GM13977 (cell line): ENCODE data around the gene OR2T33.

Experiments used
- DNase-seq: peaks from one replicate; pipeline ENCODE4 v3.0.0; 2012; ENCODE audit warnings: low spot score
- in situ Hi-C: fragments of 300-500 bp; cut with MboI; formaldehyde crosslinking; loops from one replicate; pipeline ENCODE4 v1.12.0; 2022; ENCODE audit warnings: low sequenced_read_pairs, low pct_unique_long_range_greater_than_20kb, mixed read lengths, inconsistent platforms; ENCODE audit not compliant: unreplicated experiment
- TF ChIP-seq, protein P1 (sequence below): IDR thresholded peaks from 2 replicates; pipeline ENCODE4 v1.5.1; 2012; ENCODE audit warnings: mild to moderate bottlenecking, control low read depth; ENCODE audit not compliant: insufficient read depth; ENCODE audit errors: extremely low read depth, missing control alignments

OR2T33 gene

DNA sequence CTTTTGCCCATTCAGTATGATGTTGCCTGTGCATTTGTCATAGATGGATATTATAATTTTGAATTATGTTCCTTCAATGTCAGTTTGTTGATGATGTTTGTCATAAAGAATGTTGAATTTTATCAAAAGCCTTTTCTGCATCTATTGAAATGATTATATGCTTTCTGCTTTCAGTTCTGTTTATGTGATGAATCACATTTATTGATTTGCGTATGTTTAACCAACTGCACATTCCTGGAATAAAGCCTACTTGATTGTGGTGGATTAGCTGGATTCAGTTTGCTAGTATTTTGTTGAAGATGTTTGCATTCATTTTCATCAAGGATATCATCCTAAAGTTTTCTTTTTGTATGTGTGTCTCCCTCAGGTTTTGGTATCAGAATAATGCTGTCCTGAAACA is 52.2 kb downstream of the OR2T33 start:
- TF ChIP-seq, protein P1, sequence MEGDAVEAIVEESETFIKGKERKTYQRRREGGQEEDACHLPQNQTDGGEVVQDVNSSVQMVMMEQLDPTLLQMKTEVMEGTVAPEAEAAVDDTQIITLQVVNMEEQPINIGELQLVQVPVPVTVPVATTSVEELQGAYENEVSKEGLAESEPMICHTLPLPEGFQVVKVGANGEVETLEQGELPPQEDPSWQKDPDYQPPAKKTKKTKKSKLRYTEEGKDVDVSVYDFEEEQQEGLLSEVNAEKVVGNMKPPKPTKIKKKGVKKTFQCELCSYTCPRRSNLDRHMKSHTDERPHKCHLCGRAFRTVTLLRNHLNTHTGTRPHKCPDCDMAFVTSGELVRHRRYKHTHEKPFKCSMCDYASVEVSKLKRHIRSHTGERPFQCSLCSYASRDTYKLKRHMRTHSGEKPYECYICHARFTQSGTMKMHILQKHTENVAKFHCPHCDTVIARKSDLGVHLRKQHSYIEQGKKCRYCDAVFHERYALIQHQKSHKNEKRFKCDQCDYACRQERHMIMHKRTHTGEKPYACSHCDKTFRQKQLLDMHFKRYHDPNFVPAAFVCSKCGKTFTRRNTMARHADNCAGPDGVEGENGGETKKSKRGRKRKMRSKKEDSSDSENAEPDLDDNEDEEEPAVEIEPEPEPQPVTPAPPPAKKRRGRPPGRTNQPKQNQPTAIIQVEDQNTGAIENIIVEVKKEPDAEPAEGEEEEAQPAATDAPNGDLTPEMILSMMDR, result no peak
- in situ Hi-C loops, result no loop called here
- no peak for DNase-seq
